GM23338 (cell line): ENCODE data around the gene RALY. TPM values are rescaled to one million over a fixed set of nuclear protein-coding genes. Genes with fewer than 3 reads are reported as not detected.

Experiments used
- ATAC-seq: fragments of 200-7000 bp; cut with Tn5 transposase; 3 replicates; pipeline ENCODE4 v1.9.1; 2020
- DNase-seq: peaks from one replicate; pipeline ENCODE4 v3.0.0-alpha.2; 2015; ENCODE audit warnings: low spot score
- H2AFZ ChIP-seq: fragments of 200-600 bp; sonication (generic); 2 replicates; pipeline ENCODE4 v1.8.0; 2016; ENCODE audit warnings: antibody characterized with exemption, mild to moderate bottlenecking, moderate library complexity
- H3F3A ChIP-seq: fragments of 200-600 bp; sonication (generic); replicated peaks from 2 replicates; pipeline ENCODE4 v1.8.0; 2017; ENCODE audit warnings: antibody characterized with exemption, mixed run types, low read depth
- H3K27ac ChIP-seq: fragments of 200-600 bp; sonication (generic); 2 replicates; pipeline ENCODE4 v1.6.1; 2016; ENCODE audit warnings: low read depth
- H3K27me3 ChIP-seq: fragments of 200-600 bp; sonication (generic); 2 replicates; pipeline ENCODE4 v1.8.0; 2016; ENCODE audit warnings: mild to moderate bottlenecking, mixed run types, moderate library complexity; ENCODE audit not compliant: insufficient read depth
- H3K36me3 ChIP-seq: fragments of 200-600 bp; sonication (generic); 2 replicates; pipeline ENCODE4 v1.8.0; 2016; ENCODE audit warnings: mild to moderate bottlenecking; ENCODE audit not compliant: insufficient read depth
- H3K4me1 ChIP-seq: fragments of 200-600 bp; sonication (generic); 2 replicates; pipeline ENCODE4 v1.8.0; 2016; ENCODE audit warnings: mild to moderate bottlenecking, moderate library complexity; ENCODE audit not compliant: insufficient read depth
- H3K4me2 ChIP-seq: fragments of 200-600 bp; sonication (generic); 2 replicates; pipeline ENCODE4 v1.7.1; 2017; ENCODE audit warnings: mixed run types
- H3K4me3 ChIP-seq: fragments of 200-600 bp; sonication (generic); 2 replicates; pipeline ENCODE4 v1.6.1; 2016; ENCODE audit warnings: mixed run types
- H3K79me2 ChIP-seq: fragments of 200-600 bp; sonication (generic); replicated peaks from 2 replicates; pipeline ENCODE4 v1.8.0; 2017; ENCODE audit warnings: mild to moderate bottlenecking; ENCODE audit not compliant: insufficient read depth
- H3K9me2 ChIP-seq: fragments of 200-600 bp; sonication (generic); 2 replicates; pipeline ENCODE4 v1.8.0; 2017; ENCODE audit not compliant: insufficient read depth
- H4K20me1 ChIP-seq: fragments of 200-600 bp; sonication (generic); replicated peaks from 2 replicates; pipeline ENCODE4 v1.8.0; 2017; ENCODE audit warnings: mild to moderate bottlenecking; ENCODE audit not compliant: insufficient read depth
- H3K27ac Mint-ChIP-seq: 2 replicates; pipeline ENCODE4 v1.8.0; 2020; ENCODE audit warnings: inconsistent platforms, mild to moderate bottlenecking, moderate library complexity, mixed read lengths
- H3K27me3 Mint-ChIP-seq: 3 replicates; pipeline ENCODE4 v1.8.0; 2022; ENCODE audit warnings: low read depth, mild to moderate bottlenecking, moderate library complexity, mixed read lengths, inconsistent platforms; ENCODE audit not compliant: insufficient read depth, poor library complexity
- H3K36me3 Mint-ChIP-seq: 3 replicates; pipeline ENCODE4 v1.8.0; 2021; ENCODE audit warnings: low read depth, mild to moderate bottlenecking, inconsistent platforms, moderate library complexity, mixed read lengths
- H3K4me1 Mint-ChIP-seq: 3 replicates; pipeline ENCODE4 v1.8.0; 2020; ENCODE audit warnings: mild to moderate bottlenecking, inconsistent platforms, mixed read lengths
- H3K4me3 Mint-ChIP-seq: 3 replicates; pipeline ENCODE4 v1.8.0; 2021; ENCODE audit warnings: moderate library complexity, mild to moderate bottlenecking, inconsistent platforms, mixed read lengths
- H3K9me3 Mint-ChIP-seq: 3 replicates; pipeline ENCODE4 v1.8.0; 2020; ENCODE audit warnings: moderate library complexity, mild to moderate bottlenecking, inconsistent platforms, mixed read lengths
- CREB1 ChIP-seq: fragments of 250-450 bp; sonication (Bioruptor Pico); IDR thresholded peaks from 2 replicates; pipeline ENCODE4 v1.5.0; 2020; ENCODE audit warnings: low read depth, mild to moderate bottlenecking, moderate library complexity
- EZH2 ChIP-seq: fragments of 200-600 bp; sonication (generic); IDR thresholded peaks from one replicate; pipeline ENCODE4 v1.8.0; 2017; ENCODE audit warnings: antibody characterized with exemption, mild to moderate bottlenecking, low read depth; ENCODE audit not compliant: unreplicated experiment
- EZH2phosphoT487 ChIP-seq: fragments of 200-600 bp; sonication (generic); IDR thresholded peaks from one replicate; pipeline ENCODE4 v1.8.1; 2018; ENCODE audit warnings: antibody characterized with exemption; ENCODE audit not compliant: unreplicated experiment
- JUNB ChIP-seq: IDR thresholded peaks from one replicate; pipeline ENCODE4 v1.6.1; 2016; ENCODE audit warnings: antibody characterized with exemption; ENCODE audit not compliant: unreplicated experiment
- NANOG ChIP-seq: IDR thresholded peaks from 2 replicates; pipeline ENCODE4 v1.6.1; 2016; ENCODE audit warnings: antibody characterized with exemption, borderline replicate concordance
- POLR2AphosphoS5 ChIP-seq: IDR thresholded peaks from 2 replicates; pipeline ENCODE4 v1.6.1; 2016; ENCODE audit warnings: antibody characterized with exemption, low read depth
- REST ChIP-seq: IDR thresholded peaks from one replicate; pipeline ENCODE4 v1.6.1; 2018; ENCODE audit warnings: antibody characterized with exemption; ENCODE audit not compliant: unreplicated experiment
- STAT1 ChIP-seq: IDR thresholded peaks from one replicate; pipeline ENCODE4 v1.6.1; 2016; ENCODE audit warnings: antibody characterized with exemption; ENCODE audit not compliant: unreplicated experiment
- ZNF114 ChIP-seq: fragments of 250-450 bp; sonication (Bioruptor Pico); IDR thresholded peaks from 2 replicates; pipeline ENCODE4 v1.5.0; 2020; ENCODE audit warnings: mild to moderate bottlenecking, moderate library complexity
- ZNF331 ChIP-seq: fragments of 250-450 bp; sonication (Bioruptor Pico); IDR thresholded peaks from 2 replicates; pipeline ENCODE4 v1.5.0; 2020; ENCODE audit warnings: low read depth, mild to moderate bottlenecking, moderate library complexity
- ZNF462 ChIP-seq: fragments of 250-450 bp; sonication (Bioruptor Pico); IDR thresholded peaks from 2 replicates; pipeline ENCODE4 v1.5.0; 2020; ENCODE audit warnings: mild to moderate bottlenecking, moderate library complexity
- polyA plus RNA-seq: library from polyadenylated mRNA; unstranded; fragments of >200 nt; fragmentation: Nextera tagmentation; extraction: Ambion mirVana; gene quantifications from 2 replicates; pipeline ENCODE4 v1.2.1, GENCODE V29; 2016
- total RNA-seq: library from RNA; depleted of rRNA; stranded (reverse); fragments of >200 nt; shearing (Covaris generic); gene quantifications from 2 replicates; pipeline ENCODE4 v1.2.3, GENCODE V29; 2014
- TF ChIP-seq, protein P1 (sequence below): IDR thresholded peaks from 2 replicates; pipeline ENCODE4 v1.6.1; 2016; ENCODE audit warnings: antibody characterized with exemption
- TF ChIP-seq, protein P2 (sequence below), 2 experiments: fragments of 200-600 bp in 1 of 2; sonication (generic) in 1 of 2; conservative IDR thresholded peaks; 2 replicates each; pipeline versions ENCODE4 v1.5.1 to v1.6.1; 2016 to 2017; ENCODE audit warnings: antibody characterized with exemption in 2 of 2, low read depth in 2 of 2, mild to moderate bottlenecking in 2 of 2, moderate library complexity in 1 of 2

RALY gene
- total and polyA plus RNA-seq, 2 experiments from 2014 or later = 144 to 167 TPM

DNA sequence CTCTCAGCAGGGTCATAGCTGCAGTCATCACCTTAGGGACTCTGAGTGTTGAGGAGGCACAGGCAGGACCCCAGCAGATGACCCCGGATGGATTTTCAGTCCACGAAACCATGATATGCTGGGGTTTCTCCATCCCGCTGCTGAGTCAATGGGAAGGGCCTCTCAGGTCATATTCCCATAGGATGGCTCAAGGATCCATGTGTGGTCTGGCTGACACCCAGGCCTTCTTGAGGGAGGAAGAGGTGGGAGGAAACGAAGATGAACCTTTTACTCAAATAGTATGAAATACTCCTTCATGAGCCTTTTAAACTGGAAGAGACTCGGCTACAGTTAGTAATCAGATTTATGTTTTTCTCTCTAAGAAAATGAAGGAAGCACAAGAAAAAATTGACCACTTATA is 10.3 kb upstream of the RALY start:
- no peak overlapping the region for H3K4me3 Mint-ChIP-seq

More for the DNA sequence above, 10.3 kb upstream of the RALY start:
- ATAC-seq = no peak
- Mint-ChIP-seq H3K27ac (no peak overlapping the region), H3K27me3 (no peaks in the 10 kb centered on the region), H3K9me3 (no peaks in the 10 kb centered on the region), H3K4me1 (no peaks in the 10 kb centered on the region), H3K36me3 (no peaks in the 10 kb centered on the region)
- no peak overlapping the region for H3K4me3 ChIP-seq
- H3K27me3 ChIP-seq = no peaks in the 10 kb centered on the region
- no peak for DNase-seq
- H4K20me1 ChIP-seq = no peaks in the 10 kb centered on the region
- H3K36me3 ChIP-seq = no peaks in the 10 kb centered on the region
- no peaks in the 10 kb centered on the region for H3K9me2 ChIP-seq
- no peak overlapping the region for H3K27ac ChIP-seq
- no peak overlapping the region for H3K4me2 ChIP-seq
- no peaks in the 10 kb centered on the region for H3K79me2 ChIP-seq
- H3F3A ChIP-seq = no peaks in the 10 kb centered on the region
- no peak overlapping the region for H2AFZ ChIP-seq
- no peaks in the 10 kb centered on the region for H3K4me1 ChIP-seq
- TF ChIP-seq ZNF462 (CRISPR knock-in tag) (no peak), EZH2phosphoT487 (no peak), NANOG (no peak), EZH2 (no peak), ZNF114 (CRISPR knock-in tag) (no peak), ZNF331 (CRISPR knock-in tag) (no peak), CREB1 (CRISPR knock-in tag) (no peak), POLR2AphosphoS5 (no peak), JUNB (no peak), REST (no peak), STAT1 (no peak)
- TF ChIP-seq, protein P1, sequence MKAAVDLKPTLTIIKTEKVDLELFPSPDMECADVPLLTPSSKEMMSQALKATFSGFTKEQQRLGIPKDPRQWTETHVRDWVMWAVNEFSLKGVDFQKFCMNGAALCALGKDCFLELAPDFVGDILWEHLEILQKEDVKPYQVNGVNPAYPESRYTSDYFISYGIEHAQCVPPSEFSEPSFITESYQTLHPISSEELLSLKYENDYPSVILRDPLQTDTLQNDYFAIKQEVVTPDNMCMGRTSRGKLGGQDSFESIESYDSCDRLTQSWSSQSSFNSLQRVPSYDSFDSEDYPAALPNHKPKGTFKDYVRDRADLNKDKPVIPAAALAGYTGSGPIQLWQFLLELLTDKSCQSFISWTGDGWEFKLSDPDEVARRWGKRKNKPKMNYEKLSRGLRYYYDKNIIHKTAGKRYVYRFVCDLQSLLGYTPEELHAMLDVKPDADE = no peak
- TF ChIP-seq, protein P2, sequence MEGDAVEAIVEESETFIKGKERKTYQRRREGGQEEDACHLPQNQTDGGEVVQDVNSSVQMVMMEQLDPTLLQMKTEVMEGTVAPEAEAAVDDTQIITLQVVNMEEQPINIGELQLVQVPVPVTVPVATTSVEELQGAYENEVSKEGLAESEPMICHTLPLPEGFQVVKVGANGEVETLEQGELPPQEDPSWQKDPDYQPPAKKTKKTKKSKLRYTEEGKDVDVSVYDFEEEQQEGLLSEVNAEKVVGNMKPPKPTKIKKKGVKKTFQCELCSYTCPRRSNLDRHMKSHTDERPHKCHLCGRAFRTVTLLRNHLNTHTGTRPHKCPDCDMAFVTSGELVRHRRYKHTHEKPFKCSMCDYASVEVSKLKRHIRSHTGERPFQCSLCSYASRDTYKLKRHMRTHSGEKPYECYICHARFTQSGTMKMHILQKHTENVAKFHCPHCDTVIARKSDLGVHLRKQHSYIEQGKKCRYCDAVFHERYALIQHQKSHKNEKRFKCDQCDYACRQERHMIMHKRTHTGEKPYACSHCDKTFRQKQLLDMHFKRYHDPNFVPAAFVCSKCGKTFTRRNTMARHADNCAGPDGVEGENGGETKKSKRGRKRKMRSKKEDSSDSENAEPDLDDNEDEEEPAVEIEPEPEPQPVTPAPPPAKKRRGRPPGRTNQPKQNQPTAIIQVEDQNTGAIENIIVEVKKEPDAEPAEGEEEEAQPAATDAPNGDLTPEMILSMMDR (conservative IDR thresholded peaks at IDR 0.05; ENCODE audit: low read depth in 2 of 2) = no peak
